OCI-LY3 (cell line): ENCODE results near the gene PTGDR.

Experiments
- EZH2phosphoT487 ChIP-seq: fragments of 200-600 bp; shearing (Covaris generic); IDR thresholded peaks from 2 replicates; pipeline ENCODE4 v1.6.1; 2018; ENCODE audit warnings: antibody characterized with exemption, mixed run types, low read depth
- TF ChIP-seq, protein P1 (sequence below): fragments of 200-600, 300-600 bp; sonication (generic); IDR thresholded peaks from 2 replicates; pipeline ENCODE4 v1.5.1; 2014; ENCODE audit warnings: antibody characterized with exemption, low read length, low read depth

DNA sequence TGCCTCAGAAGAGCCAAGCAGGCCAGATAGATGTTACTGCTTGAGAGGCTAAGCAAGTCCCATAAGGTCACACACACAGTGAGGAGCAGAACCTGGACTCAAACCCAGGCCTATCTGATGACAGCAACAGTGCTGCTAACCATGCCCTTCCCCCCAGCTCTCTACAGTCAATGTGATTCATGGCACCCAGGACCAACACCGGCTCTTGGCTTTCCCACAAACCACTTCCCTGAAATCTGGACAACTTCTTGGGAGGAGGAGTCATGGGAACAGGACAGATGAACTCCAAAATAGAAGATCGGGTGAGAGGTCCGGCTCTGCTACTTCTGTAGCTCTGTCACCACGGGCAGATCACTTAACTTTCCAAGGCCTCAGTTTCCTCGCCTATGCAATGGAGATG is 716 bp upstream of the PTGDR start:
- TF ChIP-seq, protein P1, sequence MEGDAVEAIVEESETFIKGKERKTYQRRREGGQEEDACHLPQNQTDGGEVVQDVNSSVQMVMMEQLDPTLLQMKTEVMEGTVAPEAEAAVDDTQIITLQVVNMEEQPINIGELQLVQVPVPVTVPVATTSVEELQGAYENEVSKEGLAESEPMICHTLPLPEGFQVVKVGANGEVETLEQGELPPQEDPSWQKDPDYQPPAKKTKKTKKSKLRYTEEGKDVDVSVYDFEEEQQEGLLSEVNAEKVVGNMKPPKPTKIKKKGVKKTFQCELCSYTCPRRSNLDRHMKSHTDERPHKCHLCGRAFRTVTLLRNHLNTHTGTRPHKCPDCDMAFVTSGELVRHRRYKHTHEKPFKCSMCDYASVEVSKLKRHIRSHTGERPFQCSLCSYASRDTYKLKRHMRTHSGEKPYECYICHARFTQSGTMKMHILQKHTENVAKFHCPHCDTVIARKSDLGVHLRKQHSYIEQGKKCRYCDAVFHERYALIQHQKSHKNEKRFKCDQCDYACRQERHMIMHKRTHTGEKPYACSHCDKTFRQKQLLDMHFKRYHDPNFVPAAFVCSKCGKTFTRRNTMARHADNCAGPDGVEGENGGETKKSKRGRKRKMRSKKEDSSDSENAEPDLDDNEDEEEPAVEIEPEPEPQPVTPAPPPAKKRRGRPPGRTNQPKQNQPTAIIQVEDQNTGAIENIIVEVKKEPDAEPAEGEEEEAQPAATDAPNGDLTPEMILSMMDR: no peak
- no peak for TF ChIP-seq EZH2phosphoT487
